ENCODE measurements around the gene WFDC5.
A peak's percentile ranks its signal among the peaks of the same experiment; 100 is the strongest.

WFDC5 gene

GRCh38 chr20:45091366-45091765 lies 23.6 kb downstream of the WFDC5 start:
- H3K36me3 Mint-ChIP-seq, result peaks cover 20 to 65% of the 10 kb centered on the region in 2 donors
- no peak overlapping the region for H3K27ac Mint-ChIP-seq
- DNase-seq (no peak), ATAC-seq (replicated peaks) (no peak)
- H3K4me1 Mint-ChIP-seq, result peaks cover 16 to 41% of the 10 kb centered on the region in 2 donors
- peaks cover 0 to under 1% of the 10 kb centered on the region in 2 donors for H3K27me3 Mint-ChIP-seq
- no peak overlapping the region for H3K4me3 Mint-ChIP-seq
- H3K9me3 Mint-ChIP-seq, result no peaks in the 10 kb centered on the region

GRCh38 chr20:45090481-45090880 lies 24.5 kb downstream of the WFDC5 start:
- Mint-ChIP-seq H3K36me3 (peaks cover 29 to 74% of the 10 kb centered on the region in 2 donors), H3K4me1 (peaks cover 21 to 45% of the 10 kb centered on the region in 2 donors), H3K27ac (no peak overlapping the region), H3K4me3 (no peak overlapping the region), H3K9me3 (no peaks in the 10 kb centered on the region), H3K27me3 (no peaks in the 10 kb centered on the region)
- DNase-seq (no peak), ATAC-seq (replicated peaks) (no peak)

- H3K27ac Mint-ChIP-seq, result peak overlapping the region; percentile 65
- H3K4me3 Mint-ChIP-seq, result no peak overlapping the region
- no peaks in the 10 kb centered on the region for H3K9me3 Mint-ChIP-seq
- peaks cover 40 to 83% of the 10 kb centered on the region in 2 donors for H3K36me3 Mint-ChIP-seq
- DNase-seq, result no peak
- peaks cover 26 to 57% of the 10 kb centered on the region in 2 donors for H3K4me1 Mint-ChIP-seq
- no peaks in the 10 kb centered on the region for H3K27me3 Mint-ChIP-seq
- no peak for ATAC-seq (replicated peaks)
Observed at GRCh38 chr20:45088247-45088646, 26.7 kb downstream of the WFDC5 start.

GRCh38 chr20:45087814-45088213 lies 27.2 kb downstream of the WFDC5 start:
- peak overlapping the region; percentile 91 for H3K27ac Mint-ChIP-seq

GRCh38 chr20:45087097-45087790 lies 27.7 kb downstream of the WFDC5 start:
- H3K4me3 Mint-ChIP-seq, result no peak overlapping the region
- peaks cover 31 to 64% of the 10 kb centered on the region in 2 donors for H3K4me1 Mint-ChIP-seq
- DNase-seq, result no peak
- no peaks in the 10 kb centered on the region for H3K27me3 Mint-ChIP-seq
- peak overlapping the region; percentile 91 for H3K27ac Mint-ChIP-seq
- H3K9me3 Mint-ChIP-seq, result peaks cover 0 to 5% of the 10 kb centered on the region in 2 donors
- ATAC-seq (replicated peaks), result peak; percentile 50 to 63
- peaks cover 47 to 88% of the 10 kb centered on the region in 2 donors for H3K36me3 Mint-ChIP-seq

More at GRCh38 chr20:45087814-45088213, 27.2 kb downstream of the WFDC5 start:
- Mint-ChIP-seq H3K27me3 (no peaks in the 10 kb centered on the region), H3K36me3 (peaks cover 45 to 86% of the 10 kb centered on the region in 2 donors), H3K9me3 (peaks cover 0 to 3% of the 10 kb centered on the region in 2 donors), H3K4me3 (no peak overlapping the region), H3K4me1 (peaks cover 29 to 61% of the 10 kb centered on the region in 2 donors)
- DNase-seq (no peak), ATAC-seq (replicated peaks) (no peak)

GRCh38 chr20:45085867-45086266 lies 29.1 kb downstream of the WFDC5 start:
- DNase-seq (no peak), ATAC-seq (replicated peaks) (peak in 1 of 2 donors; percentile 1)
- peaks cover 59 to 94% of the 10 kb centered on the region in 2 donors for H3K36me3 Mint-ChIP-seq
- peaks cover 5 to 9% of the 10 kb centered on the region in 2 donors for H3K9me3 Mint-ChIP-seq
- H3K4me1 Mint-ChIP-seq, result peaks cover 31 to 70% of the 10 kb centered on the region in 2 donors
- H3K4me3 Mint-ChIP-seq, result no peak overlapping the region
- no peaks in the 10 kb centered on the region for H3K27me3 Mint-ChIP-seq
- peak overlapping the region; percentile 42 for H3K27ac Mint-ChIP-seq

- H3K27ac Mint-ChIP-seq, result peak overlapping the region; percentile 42
- ATAC-seq (replicated peaks) (peak; percentile 18 to 29), DNase-seq (no peak)
- peaks cover 65 to 94% of the 10 kb centered on the region in 2 donors for H3K36me3 Mint-ChIP-seq
- H3K4me3 Mint-ChIP-seq, result no peak overlapping the region
- no peaks in the 10 kb centered on the region for H3K27me3 Mint-ChIP-seq
- peaks cover 5 to 9% of the 10 kb centered on the region in 2 donors for H3K9me3 Mint-ChIP-seq
- H3K4me1 Mint-ChIP-seq, result peaks cover 31 to 70% of the 10 kb centered on the region in 2 donors
Observed at GRCh38 chr20:45085289-45085688, 29.7 kb downstream of the WFDC5 start.

GRCh38 chr20:45083127-45083526 lies 31.8 kb downstream of the WFDC5 start:
- H3K36me3 Mint-ChIP-seq, result peaks cover 68 to 93% of the 10 kb centered on the region in 2 donors
- H3K9me3 Mint-ChIP-seq, result peaks cover 5 to 9% of the 10 kb centered on the region in 2 donors
- peaks cover 28 to 59% of the 10 kb centered on the region in 2 donors for H3K4me1 Mint-ChIP-seq
- peak overlapping the region in 1 of 2 donors; percentile 8 for H3K4me3 Mint-ChIP-seq
- DNase-seq, result no peak
- ATAC-seq (replicated peaks), result no peak
- peak overlapping the region; percentile 31 for H3K27ac Mint-ChIP-seq
- no peaks in the 10 kb centered on the region for H3K27me3 Mint-ChIP-seq

- Mint-ChIP-seq H3K4me3 (no peak overlapping the region), H3K9me3 (peaks cover 5 to 9% of the 10 kb centered on the region in 2 donors), H3K27ac (peak overlapping the region; percentile 31), H3K36me3 (peaks cover 64 to 86% of the 10 kb centered on the region in 2 donors), H3K27me3 (no peaks in the 10 kb centered on the region), H3K4me1 (peaks cover 24 to 52% of the 10 kb centered on the region in 2 donors)
- no peak for ATAC-seq (replicated peaks)
- no peak for DNase-seq
Observed at GRCh38 chr20:45082468-45082867, 32.5 kb downstream of the WFDC5 start.

- DNase-seq, result no peak
- Mint-ChIP-seq H3K36me3 (peaks cover 66 to 86% of the 10 kb centered on the region in 2 donors), H3K4me3 (no peak overlapping the region), H3K4me1 (peaks cover 15 to 38% of the 10 kb centered on the region in 2 donors), H3K9me3 (peaks cover 5 to 9% of the 10 kb centered on the region in 2 donors), H3K27ac (no peak overlapping the region), H3K27me3 (no peaks in the 10 kb centered on the region)
- ATAC-seq (replicated peaks), result peak; percentile 41 to 42
Observed at GRCh38 chr20:45080867-45081624, 33.9 kb downstream of the WFDC5 start.

- H3K27ac Mint-ChIP-seq, result no peak overlapping the region
- peaks cover 5% of the 10 kb centered on the region in 2 donors for H3K9me3 Mint-ChIP-seq
- H3K4me1 Mint-ChIP-seq, result peaks cover 0 to 7% of the 10 kb centered on the region in 2 donors
- H3K36me3 Mint-ChIP-seq, result peaks cover 46 to 66% of the 10 kb centered on the region in 2 donors
- H3K4me3 Mint-ChIP-seq, result no peak overlapping the region
- no peak for ATAC-seq (replicated peaks)
- DNase-seq, result no peak
- no peaks in the 10 kb centered on the region for H3K27me3 Mint-ChIP-seq
Observed at GRCh38 chr20:45077559-45077958, 37.4 kb downstream of the WFDC5 start.

GRCh38 chr20:45073221-45073620 lies 41.8 kb downstream of the WFDC5 start:
- Mint-ChIP-seq H3K27ac (no peak overlapping the region), H3K36me3 (peaks cover 40 to 48% of the 10 kb centered on the region in 2 donors), H3K9me3 (no peaks in the 10 kb centered on the region), H3K4me1 (peaks cover 10 to 25% of the 10 kb centered on the region in 2 donors), H3K4me3 (no peak overlapping the region), H3K27me3 (no peaks in the 10 kb centered on the region)
- DNase-seq (no peak), ATAC-seq (replicated peaks) (no peak)

- Mint-ChIP-seq H3K4me3 (no peak overlapping the region), H3K27me3 (no peaks in the 10 kb centered on the region), H3K4me1 (peaks cover 14 to 27% of the 10 kb centered on the region in 2 donors), H3K36me3 (peaks cover 43 to 52% of the 10 kb centered on the region in 2 donors), H3K27ac (peak overlapping the region; percentile 73), H3K9me3 (no peaks in the 10 kb centered on the region)
- ATAC-seq (replicated peaks), result no peak
- DNase-seq, result no peak
Observed at GRCh38 chr20:45072066-45072465, 42.9 kb downstream of the WFDC5 start.

- Mint-ChIP-seq H3K4me3 (no peak overlapping the region), H3K36me3 (peaks cover 35 to 51% of the 10 kb centered on the region in 2 donors), H3K27me3 (no peaks in the 10 kb centered on the region), H3K4me1 (peaks cover 17 to 31% of the 10 kb centered on the region in 2 donors), H3K27ac (no peak overlapping the region), H3K9me3 (no peaks in the 10 kb centered on the region)
- DNase-seq (no peak), ATAC-seq (replicated peaks) (no peak)
Observed at GRCh38 chr20:45070932-45071632, 43.9 kb downstream of the WFDC5 start.
